Stomach (tissue), 4 donors: ENCODE measurements around the gene MTG1.

Source experiments
- POLR2A ChIP-seq, 4 donors: fragments of 450-650 bp; IDR thresholded peaks; one replicate each; pipeline ENCODE4 v1.6.1; 2016; ENCODE audit warnings: antibody characterized with exemption in 4 of 4, control low read depth in 2 of 4, mild to moderate bottlenecking in 1 of 4, moderate library complexity in 1 of 4
- TF ChIP-seq, protein P1 (sequence below), 7 experiments: fragments of 450-650 bp in 4 of 7; fragments of 200-600 bp in 3 of 7; sonication (generic) in 3 of 7; IDR thresholded peaks; one replicate each; pipeline ENCODE4 v1.5.1; 2016 to 2019; ENCODE audit warnings: antibody characterized with exemption in 7 of 7, control low read depth in 2 of 7, mild to moderate bottlenecking in 1 of 7

DNA sequence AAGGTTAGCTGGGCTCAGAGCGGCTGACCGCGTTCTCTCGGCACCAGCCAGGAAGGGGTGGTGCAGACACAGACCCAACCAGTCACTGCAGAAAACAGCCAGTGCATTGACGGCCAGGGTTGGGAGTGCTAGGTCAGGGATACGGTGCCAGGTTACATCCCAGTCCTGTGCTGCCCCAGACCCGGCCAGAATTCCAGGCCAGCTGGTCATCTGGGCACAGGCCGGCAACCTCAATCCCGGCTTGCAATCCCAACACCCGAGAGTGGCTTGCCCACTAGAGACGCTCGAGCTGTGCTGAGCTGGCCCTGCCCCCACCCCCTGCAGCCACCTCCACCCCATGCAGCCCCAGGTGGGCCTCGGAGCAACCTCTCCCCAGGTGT is 43.0 kb upstream of the MTG1 start:
- TF ChIP-seq, protein P1, sequence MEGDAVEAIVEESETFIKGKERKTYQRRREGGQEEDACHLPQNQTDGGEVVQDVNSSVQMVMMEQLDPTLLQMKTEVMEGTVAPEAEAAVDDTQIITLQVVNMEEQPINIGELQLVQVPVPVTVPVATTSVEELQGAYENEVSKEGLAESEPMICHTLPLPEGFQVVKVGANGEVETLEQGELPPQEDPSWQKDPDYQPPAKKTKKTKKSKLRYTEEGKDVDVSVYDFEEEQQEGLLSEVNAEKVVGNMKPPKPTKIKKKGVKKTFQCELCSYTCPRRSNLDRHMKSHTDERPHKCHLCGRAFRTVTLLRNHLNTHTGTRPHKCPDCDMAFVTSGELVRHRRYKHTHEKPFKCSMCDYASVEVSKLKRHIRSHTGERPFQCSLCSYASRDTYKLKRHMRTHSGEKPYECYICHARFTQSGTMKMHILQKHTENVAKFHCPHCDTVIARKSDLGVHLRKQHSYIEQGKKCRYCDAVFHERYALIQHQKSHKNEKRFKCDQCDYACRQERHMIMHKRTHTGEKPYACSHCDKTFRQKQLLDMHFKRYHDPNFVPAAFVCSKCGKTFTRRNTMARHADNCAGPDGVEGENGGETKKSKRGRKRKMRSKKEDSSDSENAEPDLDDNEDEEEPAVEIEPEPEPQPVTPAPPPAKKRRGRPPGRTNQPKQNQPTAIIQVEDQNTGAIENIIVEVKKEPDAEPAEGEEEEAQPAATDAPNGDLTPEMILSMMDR (IDR thresholded peaks at IDR 0.05), result no peak
- TF ChIP-seq POLR2A (IDR thresholded peaks at IDR 0.05), result no peak
